ENCODE results near the gene COL6A1.

Gene COL6A1, protein sequence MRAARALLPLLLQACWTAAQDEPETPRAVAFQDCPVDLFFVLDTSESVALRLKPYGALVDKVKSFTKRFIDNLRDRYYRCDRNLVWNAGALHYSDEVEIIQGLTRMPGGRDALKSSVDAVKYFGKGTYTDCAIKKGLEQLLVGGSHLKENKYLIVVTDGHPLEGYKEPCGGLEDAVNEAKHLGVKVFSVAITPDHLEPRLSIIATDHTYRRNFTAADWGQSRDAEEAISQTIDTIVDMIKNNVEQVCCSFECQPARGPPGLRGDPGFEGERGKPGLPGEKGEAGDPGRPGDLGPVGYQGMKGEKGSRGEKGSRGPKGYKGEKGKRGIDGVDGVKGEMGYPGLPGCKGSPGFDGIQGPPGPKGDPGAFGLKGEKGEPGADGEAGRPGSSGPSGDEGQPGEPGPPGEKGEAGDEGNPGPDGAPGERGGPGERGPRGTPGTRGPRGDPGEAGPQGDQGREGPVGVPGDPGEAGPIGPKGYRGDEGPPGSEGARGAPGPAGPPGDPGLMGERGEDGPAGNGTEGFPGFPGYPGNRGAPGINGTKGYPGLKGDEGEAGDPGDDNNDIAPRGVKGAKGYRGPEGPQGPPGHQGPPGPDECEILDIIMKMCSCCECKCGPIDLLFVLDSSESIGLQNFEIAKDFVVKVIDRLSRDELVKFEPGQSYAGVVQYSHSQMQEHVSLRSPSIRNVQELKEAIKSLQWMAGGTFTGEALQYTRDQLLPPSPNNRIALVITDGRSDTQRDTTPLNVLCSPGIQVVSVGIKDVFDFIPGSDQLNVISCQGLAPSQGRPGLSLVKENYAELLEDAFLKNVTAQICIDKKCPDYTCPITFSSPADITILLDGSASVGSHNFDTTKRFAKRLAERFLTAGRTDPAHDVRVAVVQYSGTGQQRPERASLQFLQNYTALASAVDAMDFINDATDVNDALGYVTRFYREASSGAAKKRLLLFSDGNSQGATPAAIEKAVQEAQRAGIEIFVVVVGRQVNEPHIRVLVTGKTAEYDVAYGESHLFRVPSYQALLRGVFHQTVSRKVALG

GRCh38 chr21:45981151-45982091 is at the start of gene COL6A1:
Gene COL6A1, plus strand, starts transcription at chr21:45981770. Its CDS starts 81 bp downstream, at chr21:45981851.
- peak in 2 of 4 experiments; percentile 49 to 56 for DNase-seq

DNA sequence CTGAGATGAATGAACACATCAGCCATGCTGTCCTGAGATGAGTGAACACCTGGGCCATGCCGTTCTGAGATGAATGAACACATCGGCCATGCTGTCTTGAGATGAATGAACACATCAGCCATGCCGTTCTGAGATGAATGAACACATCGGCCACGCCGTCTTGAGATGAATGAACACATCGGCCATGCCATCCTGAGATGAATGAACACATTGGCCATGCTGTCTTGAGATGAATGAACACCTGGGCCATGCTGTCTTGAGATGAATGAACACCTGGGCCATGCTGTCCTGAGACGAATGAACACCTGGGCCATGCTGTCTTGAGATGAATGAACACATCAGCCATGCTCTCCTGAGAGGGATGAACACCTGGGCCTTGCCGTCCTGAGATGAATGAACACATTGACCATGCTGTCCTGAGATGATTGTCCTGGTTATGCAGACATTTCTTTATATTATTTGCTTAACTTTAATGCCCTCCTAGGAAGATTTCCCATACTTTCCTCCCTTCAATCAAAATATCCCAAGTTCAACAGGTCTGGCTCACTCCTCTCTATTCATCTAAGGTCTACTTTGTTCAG is 48.6 kb upstream of the COL6A1 start:
- DNase-seq, result no peak

DNA sequence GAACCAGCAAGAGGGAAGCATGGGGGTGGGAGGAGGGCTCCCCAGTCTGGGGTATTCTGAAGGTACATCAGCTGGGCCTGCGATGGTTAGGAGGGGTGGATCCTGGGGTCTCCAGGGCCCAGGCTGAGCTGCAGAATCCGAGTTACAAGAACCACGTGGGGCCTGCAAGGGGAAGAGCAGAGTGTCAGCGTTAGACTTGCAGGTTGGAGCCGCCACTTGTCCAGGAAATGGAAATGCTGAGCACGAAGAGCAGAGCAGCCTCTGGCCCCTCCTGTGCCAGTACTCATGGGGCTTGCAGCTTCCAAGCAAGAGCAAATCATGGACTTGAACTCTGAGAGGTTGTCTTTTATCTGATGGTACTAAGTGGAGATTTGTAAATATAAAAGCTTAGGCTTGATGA is 47.5 kb upstream of the COL6A1 start:
- DNase-seq, result no peak

- DNase-seq, result no peak
These were observed 47.0 kb upstream of the COL6A1 start for GRCh38 chr21:45934554-45934953.

DNA sequence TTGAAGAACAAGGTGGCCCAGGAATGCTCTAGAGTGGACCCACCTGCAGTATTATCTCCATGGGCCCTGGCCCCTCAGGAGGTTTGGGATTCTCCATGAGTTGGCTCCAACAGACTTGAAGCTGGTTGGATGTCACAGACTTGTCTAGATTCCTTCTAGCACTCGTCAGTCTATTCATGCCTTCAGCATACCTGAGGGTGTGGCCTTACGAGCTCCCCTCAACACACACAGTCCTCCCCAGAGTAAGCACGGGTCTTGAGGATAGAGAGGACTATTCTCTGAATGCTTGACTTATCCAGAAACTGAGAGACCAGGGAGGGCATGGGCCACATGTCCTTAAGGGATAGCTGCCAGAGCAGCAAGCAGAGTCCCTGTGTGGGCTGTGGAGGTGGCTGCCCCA is 45.9 kb upstream of the COL6A1 start:
- DNase-seq, result no peak

GRCh38 chr21:45937721-45938452 is 43.7 kb upstream of the COL6A1 start:
- DNase-seq, result no peak

DNA sequence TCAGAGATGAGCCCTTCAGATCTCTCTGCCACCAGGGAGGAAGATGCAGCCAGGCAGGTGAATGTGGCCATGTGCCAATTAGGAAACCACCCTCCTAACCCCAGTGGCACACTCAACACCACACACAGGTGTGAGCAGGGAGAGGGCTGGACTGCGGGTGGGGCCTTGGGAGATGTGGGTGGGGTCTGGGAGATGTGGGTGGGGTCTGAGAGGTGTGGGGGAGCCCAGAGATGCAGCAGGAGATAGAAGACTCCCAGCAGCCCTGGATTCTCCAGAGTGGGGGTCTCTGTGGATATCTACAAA is 43.2 kb upstream of the COL6A1 start:
- DNase-seq, result no peak

DNA sequence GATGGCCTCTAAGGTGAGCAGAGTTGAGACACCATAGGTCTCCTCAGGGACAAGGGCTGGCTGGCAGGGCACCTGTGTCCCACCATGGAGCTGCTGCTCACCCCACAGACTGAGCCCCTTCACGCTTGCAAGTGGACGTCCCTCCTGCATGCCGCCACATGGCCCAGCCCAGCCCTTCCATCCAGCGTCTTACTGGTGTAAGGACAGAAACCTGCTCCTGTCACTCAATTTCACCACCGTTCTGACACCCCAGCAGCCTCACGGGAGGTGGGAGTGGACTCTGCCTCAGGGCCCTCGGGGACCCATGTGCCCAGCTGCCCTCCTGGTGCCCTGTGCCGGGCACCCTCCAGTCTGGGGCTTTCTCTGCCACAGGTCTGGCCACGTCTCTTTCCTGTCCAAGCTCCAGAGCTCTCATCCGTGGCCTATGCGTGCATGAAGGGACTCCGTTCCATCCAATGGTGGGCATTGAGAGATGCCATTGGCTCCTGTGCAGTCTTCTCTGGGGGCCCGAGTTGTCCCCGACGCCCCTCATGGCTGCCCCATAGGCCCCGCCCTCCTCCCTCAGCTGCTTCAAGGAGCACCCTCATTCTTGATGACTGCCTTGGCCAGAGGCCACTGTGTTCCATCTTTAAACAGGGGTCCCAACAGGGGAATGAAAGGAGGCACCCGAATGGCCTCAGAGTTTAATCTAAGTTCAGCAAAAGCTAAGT is 42.6 kb upstream of the COL6A1 start:
- DNase-seq, result no peak

DNA sequence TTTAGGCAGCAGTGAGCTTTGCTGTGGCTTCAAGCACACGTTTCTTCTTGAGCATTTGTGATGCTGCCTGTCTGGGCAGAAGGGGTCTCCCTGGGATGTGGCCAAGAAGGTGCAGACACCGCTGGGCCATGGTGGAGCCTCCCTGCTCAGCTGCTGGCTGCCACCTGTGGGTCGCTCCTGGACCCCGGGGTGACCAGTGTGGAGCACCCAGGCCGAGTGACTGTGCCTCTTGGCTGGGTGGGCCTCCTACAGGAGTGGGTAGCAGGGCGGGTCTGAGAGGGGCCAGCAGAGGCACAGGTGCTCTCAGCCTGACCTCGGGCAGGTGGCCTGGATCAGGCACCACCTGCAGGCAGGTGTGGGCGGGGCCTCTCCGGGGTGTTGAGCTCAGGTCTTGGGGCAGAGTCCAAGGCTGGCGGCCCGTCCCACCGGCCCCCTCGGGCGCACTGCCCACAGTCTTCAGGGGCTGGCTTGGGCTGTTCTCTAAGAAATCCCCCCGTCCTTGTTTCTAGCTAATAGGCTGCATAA is 42.0 kb upstream of the COL6A1 start:
- DNase-seq, result no peak

DNA sequence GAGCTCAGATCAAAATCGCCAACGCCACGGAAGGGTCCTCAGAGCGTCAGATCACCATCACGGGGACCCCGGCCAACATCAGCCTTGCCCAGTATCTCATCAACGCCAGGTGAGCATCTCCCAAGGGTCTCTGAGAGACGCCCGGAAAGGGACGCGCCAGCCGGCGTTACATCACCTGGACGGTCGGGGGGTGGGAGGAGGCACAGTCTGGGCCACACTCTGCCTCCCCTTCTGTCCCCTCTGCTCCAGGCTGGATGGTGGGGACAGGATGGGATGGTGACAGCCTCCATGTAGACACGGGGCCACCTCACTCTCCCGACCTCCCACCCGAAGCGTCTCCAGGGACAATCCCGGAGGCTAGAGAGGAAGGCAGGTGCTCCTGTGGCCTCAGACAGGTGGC is 41.5 kb upstream of the COL6A1 start:
- no peak for DNase-seq

GRCh38 chr21:45940621-45941337 is 40.8 kb upstream of the COL6A1 start:
- no peak for DNase-seq

DNA sequence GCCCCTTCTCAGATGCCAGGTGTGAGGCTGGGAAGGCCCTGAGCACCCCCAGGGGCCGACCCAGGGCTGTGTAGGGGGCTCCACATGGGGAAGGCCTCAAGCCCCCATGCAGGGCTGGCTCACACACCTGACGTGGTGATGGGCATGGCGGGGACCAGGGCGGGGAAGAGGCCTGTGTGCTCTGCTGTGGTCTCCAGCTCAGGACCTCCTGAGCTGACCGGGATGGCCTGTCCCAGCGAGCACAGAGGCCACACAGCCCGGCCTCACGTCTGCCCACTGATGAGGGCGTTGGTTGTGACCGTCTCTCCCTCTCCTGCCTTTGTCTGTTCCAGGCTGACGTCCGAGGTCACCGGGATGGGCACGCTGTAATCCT is 40.2 kb upstream of the COL6A1 start:
- DNase-seq, result no peak

DNA sequence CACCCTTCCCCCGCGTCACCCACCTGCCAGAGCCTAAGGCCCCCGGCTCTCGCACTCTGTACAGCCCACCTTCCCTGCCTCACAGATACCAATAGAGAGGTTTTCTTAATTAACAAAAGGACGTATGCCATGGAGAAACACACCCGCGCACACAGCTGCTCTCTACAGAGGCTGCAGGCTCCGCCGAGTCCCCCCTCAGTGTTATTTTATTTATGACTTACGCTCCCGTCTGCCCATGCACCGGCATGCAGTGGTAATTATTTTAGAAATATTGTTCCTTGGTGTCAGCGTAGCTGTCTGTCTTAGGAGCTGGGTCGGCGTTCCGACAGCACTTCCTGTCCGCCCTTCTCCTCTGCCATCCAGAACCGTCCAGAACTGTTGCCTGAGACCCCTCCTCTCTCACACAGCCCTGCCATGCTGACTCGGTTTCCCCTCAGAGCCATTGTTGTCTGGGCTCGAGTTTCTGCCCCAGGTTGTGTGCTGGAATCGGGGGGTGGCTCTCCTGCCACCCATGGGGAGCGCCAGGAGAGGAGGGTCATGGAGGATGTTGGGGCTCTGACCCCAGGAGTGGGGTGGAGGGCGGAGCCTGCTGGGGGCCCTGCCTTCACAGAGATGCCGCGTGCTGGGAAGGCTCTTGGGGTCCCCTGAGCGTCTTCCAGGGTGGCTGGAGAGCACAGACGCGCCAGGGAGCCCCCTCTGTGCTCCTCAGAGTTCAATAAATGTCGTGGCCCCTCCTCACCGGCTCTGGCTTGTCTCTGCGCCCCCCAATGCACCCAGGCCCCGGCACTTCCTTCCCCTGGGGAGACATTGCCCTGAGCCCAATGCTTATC is 39.6 kb upstream of the COL6A1 start:
- no peak for DNase-seq

GRCh38 chr21:45942755-45943629 is 38.6 kb upstream of the COL6A1 start:
- DNase-seq, result no peak

DNA sequence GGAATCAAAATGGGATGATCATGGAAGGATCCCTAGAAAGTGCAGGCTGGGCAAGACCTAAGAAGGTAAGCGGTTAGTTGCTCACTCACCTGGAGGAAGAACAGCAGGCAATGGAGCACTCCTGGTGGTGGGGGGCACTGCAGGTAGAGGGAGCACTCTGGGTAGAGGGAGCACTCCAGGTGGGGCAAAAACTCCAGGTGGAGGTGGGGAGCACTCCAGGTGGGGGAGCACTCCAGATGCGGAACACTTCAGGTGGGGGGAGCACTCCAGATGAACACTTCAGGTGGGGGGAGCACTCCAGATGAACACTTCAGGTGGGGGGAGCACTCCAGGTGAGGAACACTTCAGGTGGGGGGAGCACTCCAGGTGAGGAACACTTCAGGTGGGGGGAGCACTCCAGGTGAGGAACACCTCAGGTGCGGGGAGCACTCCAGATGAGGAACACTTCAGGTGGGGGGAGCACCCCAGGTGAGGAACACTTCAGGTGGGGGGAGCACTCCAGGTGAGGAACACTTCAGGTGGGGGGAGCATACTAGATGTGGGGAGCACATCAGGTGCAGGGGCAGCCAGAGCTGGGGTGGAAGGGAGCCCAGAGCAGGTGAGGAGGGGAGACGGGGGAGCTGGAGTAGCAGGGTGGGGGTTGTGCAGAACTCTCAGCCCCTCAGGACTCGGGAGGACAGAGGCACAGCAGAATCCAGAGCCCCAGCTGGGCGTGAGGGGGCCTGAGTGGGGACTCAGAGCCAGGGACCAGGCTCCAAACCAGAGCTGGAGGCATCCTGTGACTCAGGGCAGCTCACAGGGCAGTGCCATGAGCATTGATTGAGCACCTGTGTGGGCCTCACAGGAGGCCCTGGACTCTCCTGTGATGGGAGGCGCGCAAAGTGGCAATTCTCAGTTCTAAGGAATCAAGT is 37.7 kb upstream of the COL6A1 start:
- DNase-seq, result no peak

DNA sequence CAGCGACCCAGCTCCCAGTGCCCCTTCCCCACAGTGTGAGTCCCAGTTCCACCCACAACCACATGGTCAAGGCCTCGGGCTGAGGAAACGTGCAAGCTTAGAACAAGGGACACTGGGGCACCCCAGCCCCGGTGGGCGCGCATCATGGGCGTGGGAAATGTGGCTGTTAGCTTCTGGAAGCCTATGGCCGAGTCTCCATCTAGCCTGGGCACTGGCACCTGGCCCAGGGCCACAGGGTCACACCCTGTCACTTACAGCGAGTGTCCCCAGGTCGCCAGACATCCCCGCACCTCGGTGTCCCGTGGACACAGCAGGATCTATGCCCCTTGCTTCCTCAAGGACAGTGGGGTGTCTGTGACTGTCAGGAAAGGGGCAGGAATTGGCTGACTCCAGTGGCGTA is 37.0 kb upstream of the COL6A1 start:
- DNase-seq, result no peak
